GM21717 (cell line): ENCODE data around the gene SGCE.

Source experiments
- ATAC-seq: cut with Tn5 transposase; IDR thresholded peaks from one replicate; pipeline ENCODE4 v1.9.1; 2021; ENCODE audit warnings: mild to moderate bottlenecking, moderate library complexity; ENCODE audit not compliant: unreplicated experiment

SGCE gene

GRCh38 chr7:94630855-94631254 is 25.1 kb downstream of the SGCE start:
- no peak for ATAC-seq

DNA sequence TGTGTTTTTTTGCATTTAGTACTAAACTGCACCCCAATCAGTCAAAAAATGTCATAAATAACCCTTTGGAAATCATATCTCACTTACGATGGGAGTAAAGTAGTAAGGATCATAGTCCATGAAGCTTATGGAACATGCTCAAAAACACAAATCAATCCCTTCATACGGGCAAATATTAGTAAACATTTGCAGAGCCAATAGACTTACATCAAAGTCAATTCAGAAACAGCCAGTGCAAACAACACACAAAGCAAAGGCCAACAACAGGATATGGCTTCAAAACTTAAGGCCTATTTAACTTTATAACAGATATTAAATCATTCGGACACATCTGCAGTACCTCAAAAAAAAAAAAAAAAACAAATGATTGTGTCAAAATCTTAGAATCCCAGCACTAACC is 32.1 kb downstream of the SGCE start:
- ATAC-seq = no peak

GRCh38 chr7:94621120-94621519 is 34.8 kb downstream of the SGCE start:
- ATAC-seq = peak; percentile 11

DNA sequence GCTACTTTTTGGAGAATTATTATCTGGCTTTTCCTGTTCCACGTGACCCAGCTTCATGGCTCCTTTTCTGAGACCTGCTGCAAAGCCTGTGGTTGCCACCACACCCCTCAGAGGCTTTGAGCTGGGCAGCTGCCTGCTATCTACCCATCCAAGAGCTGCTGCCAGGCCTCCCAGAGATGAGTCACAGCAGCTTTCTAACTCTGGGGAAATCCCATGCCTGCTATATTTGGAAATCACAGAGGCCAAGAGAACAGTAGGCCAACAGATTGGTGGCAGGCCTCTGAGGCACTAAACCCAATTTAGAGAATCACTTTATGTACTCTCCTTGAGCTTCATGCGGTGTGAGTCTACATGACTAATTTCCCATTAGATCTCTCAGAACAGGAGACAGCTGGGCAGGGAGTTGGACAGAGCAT is 35.2 kb downstream of the SGCE start:
- peak; percentile 98 for ATAC-seq

DNA sequence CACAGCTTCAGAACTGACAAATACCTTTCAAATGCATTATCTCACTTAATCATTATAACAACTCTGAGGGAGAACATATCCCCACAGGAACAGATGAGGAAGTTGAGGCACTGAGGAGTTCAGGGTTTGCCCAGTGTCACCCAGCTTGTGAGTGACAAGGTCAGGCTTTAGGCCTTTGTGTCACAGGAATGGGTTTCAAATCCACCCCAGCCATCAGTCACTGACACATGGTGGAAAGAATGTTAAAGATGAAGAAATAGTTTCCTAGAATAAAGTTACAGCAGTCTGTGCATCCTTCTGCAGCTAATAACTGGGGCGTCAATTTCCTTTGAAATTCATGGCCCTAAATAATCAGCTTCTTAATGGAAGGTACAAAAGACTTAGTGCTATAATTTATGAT is 37.8 kb downstream of the SGCE start:
- no peak for ATAC-seq

DNA sequence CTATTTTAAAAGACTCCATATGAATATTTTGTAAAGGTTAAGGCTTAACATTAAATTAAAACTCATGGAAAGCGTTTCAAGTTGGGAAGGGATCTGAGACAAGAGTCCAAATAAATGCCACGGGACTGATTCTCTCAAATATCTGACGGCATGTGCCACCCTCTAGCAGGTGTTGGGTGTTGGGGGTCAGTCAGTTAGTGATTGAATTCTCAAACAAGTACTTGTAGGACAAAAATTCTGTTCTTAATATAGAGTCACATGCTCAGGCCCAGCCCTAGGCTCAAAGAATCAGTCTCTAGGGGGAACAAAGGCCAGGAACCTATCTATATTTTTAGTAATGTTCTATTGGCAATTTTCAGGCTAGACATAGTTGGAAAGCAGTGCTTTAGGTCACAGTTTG is 39.1 kb downstream of the SGCE start:
- ATAC-seq = no peak

- ATAC-seq = no peak
These were observed 40.3 kb downstream of the SGCE start for GRCh38 chr7:94615666-94616065.

DNA sequence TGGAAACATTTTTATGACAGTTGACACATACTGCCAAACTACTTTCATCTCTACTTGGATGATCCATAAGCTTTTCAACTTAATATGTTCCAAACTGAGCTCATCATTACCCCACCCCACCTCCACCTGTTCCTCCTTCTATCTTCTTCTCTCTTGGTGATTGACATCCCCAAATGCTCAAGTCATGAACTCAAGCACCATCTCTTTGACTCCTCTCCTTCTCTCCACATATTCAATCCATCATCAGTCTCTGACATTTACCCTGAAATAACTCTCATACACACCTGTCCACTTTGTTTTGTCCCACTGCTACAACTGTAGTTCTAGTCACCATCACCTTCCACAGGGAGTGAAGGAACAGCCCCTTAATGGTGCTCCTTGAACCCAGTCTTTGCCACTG is 43.3 kb downstream of the SGCE start:
- ATAC-seq = no peak

DNA sequence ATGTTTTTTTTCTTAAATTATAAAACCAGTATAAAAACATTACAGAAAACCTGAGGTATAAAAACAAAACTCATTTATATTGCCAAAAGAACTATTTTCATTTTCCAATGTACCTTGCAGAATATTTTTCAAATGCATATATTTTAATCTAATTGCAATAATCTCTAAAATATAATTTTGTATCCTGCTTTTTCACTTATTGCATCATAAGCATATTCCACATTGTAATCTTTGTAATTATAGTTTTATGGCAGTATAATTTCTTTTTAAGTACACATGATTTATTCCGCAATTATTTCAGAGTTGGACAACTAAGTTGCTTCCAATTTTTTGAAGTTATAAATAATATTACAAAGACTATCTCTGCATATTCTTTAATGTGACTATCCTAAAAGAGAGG is 43.7 kb downstream of the SGCE start:
- ATAC-seq = no peak

DNA sequence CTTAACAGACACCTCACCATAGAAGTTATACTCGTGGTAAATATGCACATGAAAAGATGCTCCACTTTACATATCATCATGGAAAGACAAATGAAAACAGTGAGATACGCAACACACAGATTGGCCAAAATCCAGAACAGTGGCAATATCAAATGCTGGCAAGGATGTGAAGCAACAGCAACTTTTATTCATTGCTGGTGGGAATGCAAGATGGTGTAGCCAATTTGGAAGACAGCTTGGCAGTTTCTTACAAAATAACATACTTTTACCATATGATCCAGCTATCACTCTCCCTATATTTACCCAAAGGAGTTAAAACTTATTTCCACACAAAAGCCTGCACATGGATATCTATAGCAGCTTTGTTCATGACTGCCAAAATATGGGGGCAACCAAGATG is 46.4 kb downstream of the SGCE start:
- ATAC-seq = no peak

DNA sequence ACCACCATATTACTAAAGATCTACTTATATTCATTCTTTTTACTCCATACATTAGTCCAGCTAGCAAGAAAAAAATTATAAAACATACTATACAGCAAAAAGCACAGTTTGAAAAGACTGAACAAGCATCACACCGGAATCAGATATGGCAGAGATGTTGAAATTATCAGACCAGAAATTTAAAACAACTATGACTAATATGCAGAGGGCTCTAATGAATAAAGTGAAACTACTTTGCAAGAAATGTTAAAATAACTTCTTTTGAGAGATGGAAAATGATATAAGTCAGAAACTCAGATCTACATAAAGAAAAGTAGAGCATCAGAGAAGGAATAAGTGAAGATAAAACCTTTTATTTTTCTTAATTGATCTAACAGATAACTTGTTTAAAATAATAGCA is 50.9 kb downstream of the SGCE start:
- ATAC-seq = peak; percentile 52

DNA sequence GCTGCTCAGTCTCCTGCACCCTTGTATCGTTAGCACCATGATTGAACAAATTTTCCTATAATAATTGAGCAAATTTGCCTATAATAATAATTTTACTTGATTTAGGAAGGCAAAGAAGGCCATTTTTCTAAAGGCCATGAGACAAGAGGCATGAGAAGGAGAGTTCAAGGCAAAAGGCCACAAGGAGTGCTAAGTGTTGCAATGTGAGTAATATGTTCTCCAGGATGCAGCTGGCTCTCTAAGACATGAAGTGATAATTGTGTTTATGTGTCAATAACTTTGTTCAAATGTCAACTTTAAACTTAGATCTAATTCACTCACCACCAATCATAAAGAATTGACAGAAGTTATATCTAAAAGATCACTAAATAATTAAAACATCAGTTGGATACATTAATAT is 53.8 kb downstream of the SGCE start:
- ATAC-seq = no peak

DNA sequence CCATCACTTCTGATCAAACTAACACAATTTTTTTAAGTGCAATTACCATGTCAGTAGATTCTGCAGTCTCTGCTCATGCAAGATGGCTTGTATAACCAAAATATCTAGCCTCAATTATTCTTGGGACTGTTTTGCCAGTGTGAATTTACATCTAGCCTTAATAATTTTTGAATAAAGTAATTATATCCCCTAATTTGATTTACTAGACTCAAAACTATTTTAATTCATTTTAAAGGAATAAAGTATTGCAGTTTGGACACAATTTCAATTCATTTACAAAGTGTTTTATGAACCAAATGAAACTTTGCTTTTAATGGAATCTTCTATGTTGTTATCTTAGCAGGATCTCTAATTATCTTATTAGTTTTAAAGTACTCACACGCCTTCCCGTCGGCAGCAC is 55.7 kb downstream of the SGCE start:
- ATAC-seq = no peak

DNA sequence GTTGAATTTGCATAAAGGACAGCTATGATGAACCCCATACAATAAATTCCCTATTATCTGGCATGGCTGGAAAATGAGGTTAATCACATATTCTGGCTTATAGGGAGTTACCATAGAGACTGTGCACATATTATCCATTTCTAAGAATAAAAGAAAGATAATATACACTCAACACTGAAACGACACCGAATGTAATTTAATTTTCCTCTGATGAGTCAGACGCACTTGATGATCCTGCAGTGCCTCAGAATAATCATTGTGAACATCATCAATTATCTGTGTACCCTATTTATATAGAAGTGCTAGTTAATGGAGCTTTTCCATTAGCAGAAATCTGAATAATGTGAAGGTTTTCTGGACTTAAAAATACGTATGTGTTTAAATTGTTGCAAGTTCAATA is 60.2 kb downstream of the SGCE start:
- ATAC-seq = no peak

DNA sequence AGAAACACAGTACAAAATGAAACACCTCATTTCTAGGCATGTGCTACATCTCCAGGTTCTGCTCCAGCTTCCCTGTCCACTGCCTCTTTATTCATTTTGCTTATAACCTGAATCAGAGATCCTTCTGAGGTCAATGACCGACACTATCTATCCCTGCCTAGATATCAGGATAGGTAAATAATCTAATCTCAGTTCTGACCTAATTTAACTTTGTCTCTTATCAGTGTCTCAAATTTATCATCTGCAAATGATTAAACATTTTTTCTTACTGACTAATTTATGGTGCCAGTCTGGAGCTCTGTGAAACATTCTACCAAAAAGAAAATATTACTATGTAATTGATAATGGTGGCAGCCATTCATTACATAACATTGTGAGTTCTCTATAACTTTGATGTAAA is 61.1 kb downstream of the SGCE start:
- no peak for ATAC-seq

- ATAC-seq = no peak
These were observed 64.8 kb downstream of the SGCE start for GRCh38 chr7:94591176-94591575.

DNA sequence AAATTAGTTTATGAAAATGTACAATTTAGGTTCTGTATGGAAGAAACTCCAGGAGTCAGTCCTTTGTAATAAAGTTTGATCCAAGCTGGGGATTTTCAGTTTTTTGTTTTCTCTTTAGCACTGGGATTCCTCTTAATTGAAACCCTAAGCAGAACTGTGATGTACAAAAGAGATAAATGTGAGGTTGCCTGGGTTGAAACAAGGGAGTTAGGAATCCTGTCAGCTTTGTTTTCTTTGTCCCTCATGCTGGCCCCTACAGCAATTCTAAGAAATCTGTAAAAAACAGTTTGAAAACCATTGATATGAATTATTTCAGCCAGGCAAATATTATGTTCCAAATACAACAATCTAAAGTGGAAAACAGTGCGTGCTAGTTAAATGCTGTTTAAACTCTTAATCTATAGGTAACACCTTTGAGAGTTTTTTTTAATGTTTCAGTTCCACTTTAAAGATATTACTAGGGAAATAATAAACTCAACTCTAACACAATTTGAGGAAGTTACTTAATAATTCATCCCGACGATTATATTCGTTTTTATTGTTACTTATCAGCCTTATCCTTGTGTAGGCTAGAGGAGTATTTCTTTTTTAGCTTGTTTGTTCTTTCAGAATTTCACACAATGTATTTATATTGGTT is 65.3 kb downstream of the SGCE start:
- ATAC-seq = no peak

- no peak for ATAC-seq
These were observed 67.9 kb downstream of the SGCE start for GRCh38 chr7:94588075-94588474.

GRCh38 chr7:94584113-94584512 is 71.8 kb downstream of the SGCE start:
- ATAC-seq = no peak

GRCh38 chr7:94580601-94581000 is 75.3 kb downstream of the SGCE start:
- no peak for ATAC-seq

DNA sequence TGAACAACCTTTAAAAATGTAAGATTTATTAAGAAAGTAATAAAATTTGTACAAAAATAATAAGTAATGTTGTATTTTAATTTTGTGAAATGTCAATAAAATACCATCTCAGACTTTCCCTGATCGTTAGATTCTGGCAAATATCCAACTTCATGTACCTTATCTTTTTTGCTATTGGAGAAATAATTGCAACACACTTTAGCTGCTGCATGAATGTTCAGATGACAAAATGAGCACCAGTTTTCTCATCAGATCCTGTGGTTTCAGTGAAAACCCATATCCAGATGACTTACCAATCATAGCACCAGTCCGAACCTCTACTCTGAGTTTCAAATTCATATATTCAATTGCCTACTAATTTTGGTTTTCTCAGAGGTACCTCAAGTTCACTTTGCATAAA is 76.5 kb downstream of the SGCE start:
- ATAC-seq = no peak

GRCh38 chr7:94578614-94579013 is 77.3 kb downstream of the SGCE start:
- no peak for ATAC-seq

- ATAC-seq = no peak
These were observed 78.6 kb downstream of the SGCE start for GRCh38 chr7:94577357-94577756.

DNA sequence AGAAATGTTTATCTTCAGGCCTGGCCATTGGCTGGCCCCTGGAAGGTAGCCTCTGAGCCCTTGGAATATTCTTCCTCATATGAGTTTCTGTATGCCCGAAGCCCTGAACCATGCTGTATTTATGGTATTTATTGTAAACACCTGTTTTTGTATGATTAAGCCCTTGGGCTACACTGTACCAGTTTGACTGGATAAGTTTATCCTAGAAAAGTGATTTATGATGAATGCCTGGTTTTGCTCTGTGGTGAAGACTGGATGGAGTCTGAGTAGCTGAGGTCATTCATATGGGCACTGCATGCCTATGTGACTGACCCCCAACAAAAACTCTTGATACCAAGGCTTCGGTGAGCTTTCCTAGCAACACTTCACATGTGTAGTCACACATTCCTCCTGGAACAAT is 79.6 kb downstream of the SGCE start:
- ATAC-seq = no peak
